Large intestine (tissue), 12 donors: ENCODE data around the gene CAMSAP3. TPM values are rescaled to one million over a fixed set of nuclear protein-coding genes. Genes with fewer than 3 reads are reported as not detected.

Source experiments
- DNase-seq, 2 donors: peaks; one replicate each; pipeline versions ENCODE4 v3.0.0 to v3.0.0-alpha.2; 2013
- H3K27ac ChIP-seq: one replicate; pipeline ENCODE4 v1.5.1; 2013; ENCODE audit warnings: low read length
- H3K27me3 ChIP-seq: 2 replicates; pipeline ENCODE4 v1.6.1; 2013; ENCODE audit warnings: low read length; ENCODE audit not compliant: control insufficient read depth, insufficient read depth
- H3K36me3 ChIP-seq: 2 replicates; pipeline ENCODE4 v1.6.1; 2013; ENCODE audit warnings: low read length; ENCODE audit not compliant: control insufficient read depth, insufficient read depth
- H3K4me1 ChIP-seq: one replicate; pipeline ENCODE4 v1.6.1; 2013; ENCODE audit warnings: low read length; ENCODE audit not compliant: control insufficient read depth, insufficient read depth
- H3K4me3 ChIP-seq: one replicate; pipeline ENCODE4 v1.5.1; 2013; ENCODE audit warnings: low read length
- H3K9me3 ChIP-seq: one replicate; pipeline ENCODE4 v1.6.1; 2013; ENCODE audit warnings: mild to moderate bottlenecking, low read depth, low read length, moderate library complexity; ENCODE audit not compliant: control insufficient read depth
- WGBS: methylation state at CpG from one replicate; pipeline ENCODE4 v1.1.5; 2013; ENCODE audit warnings: low lambda C conversion rate; ENCODE audit not compliant: insufficient coverage; 5-methylcytosine and 5-hydroxymethylcytosine counted together
- long read RNA-seq, 11 donors: transcript quantifications; one replicate each; lab custom pipeline, GENCODE V29; 2026
- polyA plus RNA-seq: library from polyadenylated mRNA; unstranded; fragments of 120-200 nt; gene quantifications from one replicate; pipeline ENCODE4 v1.2.1, GENCODE V29; 2013

Gene CAMSAP3, protein sequence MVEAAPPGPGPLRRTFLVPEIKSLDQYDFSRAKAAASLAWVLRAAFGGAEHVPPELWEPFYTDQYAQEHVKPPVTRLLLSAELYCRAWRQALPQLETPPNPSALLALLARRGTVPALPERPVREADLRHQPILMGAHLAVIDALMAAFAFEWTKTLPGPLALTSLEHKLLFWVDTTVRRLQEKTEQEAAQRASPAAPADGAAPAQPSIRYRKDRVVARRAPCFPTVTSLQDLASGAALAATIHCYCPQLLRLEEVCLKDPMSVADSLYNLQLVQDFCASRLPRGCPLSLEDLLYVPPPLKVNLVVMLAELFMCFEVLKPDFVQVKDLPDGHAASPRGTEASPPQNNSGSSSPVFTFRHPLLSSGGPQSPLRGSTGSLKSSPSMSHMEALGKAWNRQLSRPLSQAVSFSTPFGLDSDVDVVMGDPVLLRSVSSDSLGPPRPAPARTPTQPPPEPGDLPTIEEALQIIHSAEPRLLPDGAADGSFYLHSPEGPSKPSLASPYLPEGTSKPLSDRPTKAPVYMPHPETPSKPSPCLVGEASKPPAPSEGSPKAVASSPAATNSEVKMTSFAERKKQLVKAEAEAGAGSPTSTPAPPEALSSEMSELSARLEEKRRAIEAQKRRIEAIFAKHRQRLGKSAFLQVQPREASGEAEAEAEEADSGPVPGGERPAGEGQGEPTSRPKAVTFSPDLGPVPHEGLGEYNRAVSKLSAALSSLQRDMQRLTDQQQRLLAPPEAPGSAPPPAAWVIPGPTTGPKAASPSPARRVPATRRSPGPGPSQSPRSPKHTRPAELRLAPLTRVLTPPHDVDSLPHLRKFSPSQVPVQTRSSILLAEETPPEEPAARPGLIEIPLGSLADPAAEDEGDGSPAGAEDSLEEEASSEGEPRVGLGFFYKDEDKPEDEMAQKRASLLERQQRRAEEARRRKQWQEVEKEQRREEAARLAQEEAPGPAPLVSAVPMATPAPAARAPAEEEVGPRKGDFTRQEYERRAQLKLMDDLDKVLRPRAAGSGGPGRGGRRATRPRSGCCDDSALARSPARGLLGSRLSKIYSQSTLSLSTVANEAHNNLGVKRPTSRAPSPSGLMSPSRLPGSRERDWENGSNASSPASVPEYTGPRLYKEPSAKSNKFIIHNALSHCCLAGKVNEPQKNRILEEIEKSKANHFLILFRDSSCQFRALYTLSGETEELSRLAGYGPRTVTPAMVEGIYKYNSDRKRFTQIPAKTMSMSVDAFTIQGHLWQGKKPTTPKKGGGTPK
- 73.9 TPM for polyA plus RNA-seq
- long read RNA-seq, donor 1, partial matches to known transcripts = 0 of 2 reads
- long read RNA-seq, donor 1, other reads (novel, unspliced or antisense) = 0 of 2 reads
- long read RNA-seq, donor 2, transcript CAMSAP3-204 (6 exons, 1,667 nt) = major isoform, 5 of 81 reads
- long read RNA-seq, donor 2, partial matches to known transcripts = 61 of 81 reads
- long read RNA-seq, donor 2, other reads (novel, unspliced or antisense) = 13 of 81 reads
- long read RNA-seq, donor 3 = 0 reads
- long read RNA-seq, donor 4 = 0 reads
- long read RNA-seq, donor 5, partial matches to known transcripts = 0 of 2 reads
- long read RNA-seq, donor 5, other reads (novel, unspliced or antisense) = 0 of 2 reads
- long read RNA-seq, donor 6, partial matches to known transcripts = 21 of 28 reads
- long read RNA-seq, donor 6, other reads (novel, unspliced or antisense) = 6 of 28 reads
- long read RNA-seq, donor 7 = 0 reads
- long read RNA-seq, donor 8, partial matches to known transcripts = 22 of 28 reads
- long read RNA-seq, donor 8, other reads (novel, unspliced or antisense) = 0 of 28 reads
- long read RNA-seq, donor 9, partial matches to known transcripts = 11 of 12 reads
- long read RNA-seq, donor 9, other reads (novel, unspliced or antisense) = 0 of 12 reads
- long read RNA-seq, donor 10, partial matches to known transcripts = 15 of 17 reads
- long read RNA-seq, donor 10, other reads (novel, unspliced or antisense) = 0 of 17 reads
- long read RNA-seq, donor 11, partial matches to known transcripts = 10 of 24 reads
- long read RNA-seq, donor 11, other reads (novel, unspliced or antisense) = 12 of 24 reads

GRCh38 chr19:7595466-7596133, at the start of gene CAMSAP3:
Gene CAMSAP3 (plus strand): TSS chr19:7595863. CDS start chr19:7596003, 140 bp downstream.
- peak within 1 kb of the TSS; percentile 48 for H3K27ac ChIP-seq
- no peaks in the 10 kb centered on the region for H3K4me1 ChIP-seq
- no CpG with 5 or more reads among the region's 78 CpGs for WGBS
- DNase-seq = peak; percentile 73 to 92
- H3K36me3 ChIP-seq = peaks cover 6% of the 10 kb centered on the region
- peaks cover 8% of the 10 kb centered on the region for H3K27me3 ChIP-seq
- no peaks in the 10 kb centered on the region for H3K9me3 ChIP-seq
- peak within 1 kb of the TSS; percentile 81 for H3K4me3 ChIP-seq

GRCh38 chr19:7545904-7546303, 49.8 kb upstream of the CAMSAP3 start:
- Histone ChIP-seq H3K36me3 (peaks cover 37% of the 10 kb centered on the region), H3K9me3 (peaks cover 4% of the 10 kb centered on the region), H3K27me3 (no peaks in the 10 kb centered on the region), H3K4me1 (no peaks in the 10 kb centered on the region), H3K27ac (no peak overlapping the region), H3K4me3 (no peak overlapping the region)
- DNase-seq = no peak
- WGBS = no CpG with 5 or more reads among the region's 1 CpG

DNA sequence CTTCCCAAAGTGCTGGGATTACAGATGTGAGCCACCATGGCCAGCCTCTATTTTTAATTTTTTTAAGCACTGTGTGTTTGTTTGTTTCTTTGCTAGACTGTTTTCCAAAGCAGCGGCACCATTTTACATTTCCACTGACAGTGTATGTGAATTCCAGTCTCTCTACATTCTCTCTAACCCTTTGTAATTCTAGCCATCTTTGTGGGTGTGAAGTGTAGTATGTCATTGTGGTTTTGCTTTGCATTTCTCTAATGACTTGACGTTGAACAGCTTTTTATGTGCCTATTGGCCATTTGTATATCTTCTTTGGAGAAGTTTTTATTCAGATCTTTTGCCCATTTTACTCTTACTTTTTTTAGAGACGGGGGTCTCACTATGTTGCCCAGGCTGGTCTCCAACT, 48.5 kb upstream of the CAMSAP3 start:
- peaks cover 25% of the 10 kb centered on the region for H3K36me3 ChIP-seq
- 71% methylated on average over 1 of the region's 3 CpGs for WGBS
- H3K27me3 ChIP-seq = no peaks in the 10 kb centered on the region
- peaks cover 4% of the 10 kb centered on the region for H3K9me3 ChIP-seq
- DNase-seq = no peak
- H3K4me3 ChIP-seq = no peak overlapping the region
- no peak overlapping the region for H3K27ac ChIP-seq
- H3K4me1 ChIP-seq = no peaks in the 10 kb centered on the region

DNA sequence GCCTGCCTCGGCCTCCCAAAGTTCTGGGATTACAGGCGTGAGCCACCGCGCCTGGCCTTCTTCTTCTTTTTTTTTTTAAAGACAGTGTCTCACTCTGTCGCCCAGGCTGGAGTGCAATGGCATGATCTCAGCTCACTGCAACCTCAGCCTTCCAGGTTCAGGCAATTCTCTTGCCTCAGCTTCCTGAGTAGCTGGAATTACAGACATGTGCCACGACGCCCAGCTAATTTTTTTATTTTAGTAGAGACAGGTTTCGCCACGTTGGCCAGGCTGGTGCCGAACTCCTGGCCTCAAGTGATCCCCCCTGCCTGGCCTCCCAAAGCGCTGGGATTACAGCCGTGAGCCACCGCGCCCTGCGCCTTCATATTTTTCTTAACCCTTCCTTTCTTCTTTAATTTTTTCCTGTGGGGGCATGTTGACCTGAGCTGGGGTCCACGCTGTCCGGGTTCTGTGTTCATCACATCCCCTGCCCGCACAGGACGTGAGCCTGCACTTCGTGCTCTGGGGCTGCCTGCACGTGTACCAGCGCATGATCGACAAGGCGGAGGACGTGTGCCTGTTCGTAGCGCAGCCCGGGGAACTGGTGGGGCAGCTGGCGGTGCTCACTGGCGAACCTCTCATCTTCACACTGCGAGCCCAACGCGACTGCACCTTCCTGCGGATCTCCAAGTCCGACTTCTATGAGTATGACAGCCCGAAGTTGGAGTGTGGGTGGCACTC, 46.1 kb upstream of the CAMSAP3 start:
- 87% methylated on average over 3 of the region's 36 CpGs for WGBS
- H3K4me3 ChIP-seq = no peak overlapping the region
- peaks cover 6% of the 10 kb centered on the region for H3K9me3 ChIP-seq
- H3K4me1 ChIP-seq = no peaks in the 10 kb centered on the region
- H3K27me3 ChIP-seq = no peaks in the 10 kb centered on the region
- H3K27ac ChIP-seq = no peak overlapping the region
- DNase-seq = no peak
- H3K36me3 ChIP-seq = peaks cover 13% of the 10 kb centered on the region

GRCh38 chr19:7550169-7550770, 45.4 kb upstream of the CAMSAP3 start:
- Histone ChIP-seq H3K36me3 (peaks cover 15% of the 10 kb centered on the region), H3K9me3 (peaks cover 12% of the 10 kb centered on the region), H3K27ac (no peak overlapping the region), H3K4me1 (no peaks in the 10 kb centered on the region), H3K27me3 (no peaks in the 10 kb centered on the region), H3K4me3 (no peak overlapping the region)
- no CpG with 5 or more reads among the region's 41 CpGs for whole genome bisulfite sequencing
- no peak for DNase-seq

GRCh38 chr19:7550987-7551761, 44.5 kb upstream of the CAMSAP3 start:
- Histone ChIP-seq H3K4me3 (peak overlapping the region; percentile 44), H3K36me3 (peaks cover 22% of the 10 kb centered on the region), H3K27me3 (no peaks in the 10 kb centered on the region), H3K9me3 (peaks cover 12% of the 10 kb centered on the region), H3K27ac (no peak overlapping the region), H3K4me1 (no peaks in the 10 kb centered on the region)
- WGBS = no CpG with 5 or more reads among the region's 51 CpGs
- DNase-seq = peak; percentile 93 to 96

GRCh38 chr19:7552781-7553180, 42.9 kb upstream of the CAMSAP3 start:
- H3K27ac ChIP-seq = no peak overlapping the region
- H3K9me3 ChIP-seq = peaks cover 15% of the 10 kb centered on the region
- no peaks in the 10 kb centered on the region for H3K27me3 ChIP-seq
- peaks cover 36% of the 10 kb centered on the region for H3K36me3 ChIP-seq
- H3K4me3 ChIP-seq = no peak overlapping the region
- H3K4me1 ChIP-seq = no peaks in the 10 kb centered on the region
- DNase-seq = no peak
- 0% methylated on average over 1 of the region's 2 CpGs for WGBS

DNA sequence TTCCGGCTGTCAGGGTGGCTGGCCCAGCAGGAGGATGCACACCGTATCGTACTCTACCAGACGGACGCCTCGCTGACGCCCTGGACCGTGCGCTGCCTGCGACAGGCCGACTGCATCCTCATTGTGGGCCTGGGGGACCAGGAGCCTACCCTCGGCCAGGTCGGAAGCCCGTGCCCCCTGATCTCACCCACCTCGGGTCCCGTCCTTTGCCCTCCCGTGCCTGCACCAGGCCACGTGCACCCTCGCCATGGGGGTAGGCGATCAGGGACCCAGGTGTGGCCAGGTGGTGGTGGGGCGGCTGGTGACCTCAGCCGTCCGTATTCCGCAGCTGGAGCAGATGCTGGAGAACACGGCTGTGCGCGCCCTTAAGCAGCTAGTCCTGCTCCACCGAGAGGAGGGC, 41.1 kb upstream of the CAMSAP3 start:
- no CpG with 5 or more reads among the region's 28 CpGs for WGBS

More for the DNA sequence above, 41.1 kb upstream of the CAMSAP3 start:
- peaks cover 49% of the 10 kb centered on the region for H3K36me3 ChIP-seq
- H3K9me3 ChIP-seq = peaks cover 15% of the 10 kb centered on the region
- no peaks in the 10 kb centered on the region for H3K4me1 ChIP-seq
- no peaks in the 10 kb centered on the region for H3K27me3 ChIP-seq
- no peak overlapping the region for H3K4me3 ChIP-seq
- DNase-seq = no peak
- H3K27ac ChIP-seq = no peak overlapping the region
